NCI-H1092 treated with DMSO at 0.1 percent for 48 hours (cell line): ENCODE measurements around the gene FIGNL1.
A peak's percentile ranks its signal among the peaks of the same experiment; 100 is the strongest.

ENCODE experiments used
- DNase-seq: peaks from one replicate; lab custom pipeline; 2025; lab: John Stamatoyannopoulos, UW

The FIGNL1 gene

GRCh38 chr7:50427518-50427917 lies 22.6 kb downstream of the FIGNL1 start:
- no peak for DNase-seq

GRCh38 chr7:50426280-50427045 lies 23.7 kb downstream of the FIGNL1 start:
- DNase-seq = no peak

GRCh38 chr7:50425318-50425717 lies 24.8 kb downstream of the FIGNL1 start:
- DNase-seq = no peak

- no peak for DNase-seq
These were observed 26.3 kb downstream of the FIGNL1 start for GRCh38 chr7:50423860-50424259.

- no peak for DNase-seq
These were observed 27.3 kb downstream of the FIGNL1 start for GRCh38 chr7:50422858-50423257.

- DNase-seq = no peak
These were observed 29.1 kb downstream of the FIGNL1 start for GRCh38 chr7:50421043-50421442.

GRCh38 chr7:50418526-50419290 lies 31.4 kb downstream of the FIGNL1 start:
- DNase-seq = no peak

GRCh38 chr7:50418086-50418515 lies 32.0 kb downstream of the FIGNL1 start:
- DNase-seq = peak; percentile 86

GRCh38 chr7:50416527-50417182 lies 33.5 kb downstream of the FIGNL1 start:
- no peak for DNase-seq

GRCh38 chr7:50415844-50416364 lies 34.2 kb downstream of the FIGNL1 start:
- DNase-seq = no peak

- DNase-seq = no peak
These were observed 36.6 kb downstream of the FIGNL1 start for GRCh38 chr7:50413561-50413960.

- DNase-seq = no peak
These were observed 37.2 kb downstream of the FIGNL1 start for GRCh38 chr7:50412973-50413372.

- no peak for DNase-seq
These were observed 38.8 kb downstream of the FIGNL1 start for GRCh38 chr7:50411332-50411731.

GRCh38 chr7:50409856-50410745 lies 40.0 kb downstream of the FIGNL1 start:
- DNase-seq = no peak

GRCh38 chr7:50406935-50407334 lies 43.2 kb downstream of the FIGNL1 start:
- DNase-seq = no peak

GRCh38 chr7:50405221-50405620 lies 44.9 kb downstream of the FIGNL1 start:
- DNase-seq = no peak

GRCh38 chr7:50404392-50404791 lies 45.8 kb downstream of the FIGNL1 start:
- no peak for DNase-seq

GRCh38 chr7:50400114-50400513 lies 50.0 kb downstream of the FIGNL1 start:
- peak; percentile 42 for DNase-seq

- no peak for DNase-seq
These were observed 50.5 kb downstream of the FIGNL1 start for GRCh38 chr7:50399635-50400034.

GRCh38 chr7:50399206-50399605 lies 50.9 kb downstream of the FIGNL1 start:
- DNase-seq = no peak

GRCh38 chr7:50397971-50398324 lies 52.2 kb downstream of the FIGNL1 start:
- no peak for DNase-seq
